KG1 (cell line): ENCODE results near the gene FOXP3.

Source experiments
- DNase-seq: peaks from one replicate; lab custom pipeline; 2025; lab: John Stamatoyannopoulos, UW

FOXP3 gene

GRCh38 chrX:49249616-49250015, 14.9 kb downstream of the FOXP3 start:
- no peak for DNase-seq

GRCh38 chrX:49249071-49249470, 15.4 kb downstream of the FOXP3 start:
- DNase-seq = no peak

- no peak for DNase-seq
Measured at GRCh38 chrX:49247916-49248811, 16.3 kb downstream of the FOXP3 start.

GRCh38 chrX:49247346-49247745, 17.2 kb downstream of the FOXP3 start:
- DNase-seq = no peak

- no peak for DNase-seq
Measured at GRCh38 chrX:49246541-49246940, 18.0 kb downstream of the FOXP3 start.

GRCh38 chrX:49244207-49244606, 20.3 kb downstream of the FOXP3 start:
- DNase-seq = no peak

- DNase-seq = no peak
Measured at GRCh38 chrX:49243166-49243565, 21.3 kb downstream of the FOXP3 start.

GRCh38 chrX:49242545-49243066, 21.9 kb downstream of the FOXP3 start:
- DNase-seq = no peak

GRCh38 chrX:49238735-49239134, 25.8 kb downstream of the FOXP3 start:
- no peak for DNase-seq

GRCh38 chrX:49237060-49237459, 27.4 kb downstream of the FOXP3 start:
- no peak for DNase-seq

- DNase-seq = no peak
Measured at GRCh38 chrX:49233887-49234555, 30.5 kb downstream of the FOXP3 start.

GRCh38 chrX:49233176-49233575, 31.3 kb downstream of the FOXP3 start, which contains the start of gene CACNA1F:
CACNA1F (minus strand) TSS chrX:49233340; CDS start chrX:49233309, 31 bp downstream.
- DNase-seq = no peak

- no peak for DNase-seq
Measured at GRCh38 chrX:49232525-49232924, 32.0 kb downstream of the FOXP3 start.

GRCh38 chrX:49231333-49232000, 33.0 kb downstream of the FOXP3 start:
- DNase-seq = no peak

- no peak for DNase-seq
Measured at GRCh38 chrX:49230500-49231232, 33.8 kb downstream of the FOXP3 start.

GRCh38 chrX:49228185-49228584, 36.3 kb downstream of the FOXP3 start:
- DNase-seq = no peak

GRCh38 chrX:49227726-49228125, 36.8 kb downstream of the FOXP3 start:
- no peak for DNase-seq

- no peak for DNase-seq
Measured at GRCh38 chrX:49226946-49227345, 37.6 kb downstream of the FOXP3 start.

GRCh38 chrX:49225858-49226257, 38.7 kb downstream of the FOXP3 start:
- no peak for DNase-seq

- no peak for DNase-seq
Measured at GRCh38 chrX:49221868-49222267, 42.6 kb downstream of the FOXP3 start.

- no peak for DNase-seq
Measured at GRCh38 chrX:49220100-49220499, 44.4 kb downstream of the FOXP3 start.
